Measurements from ENCODE around the gene PNPLA7.

GRCh38 chr9:137444106-137444790, 106.0 kb downstream of the PNPLA7 start:
- no peak for TF ChIP-seq ZNF274 (CRISPR knock-in tag; IDR thresholded peaks at IDR 0.05)
- TF ChIP-seq, protein P1, sequence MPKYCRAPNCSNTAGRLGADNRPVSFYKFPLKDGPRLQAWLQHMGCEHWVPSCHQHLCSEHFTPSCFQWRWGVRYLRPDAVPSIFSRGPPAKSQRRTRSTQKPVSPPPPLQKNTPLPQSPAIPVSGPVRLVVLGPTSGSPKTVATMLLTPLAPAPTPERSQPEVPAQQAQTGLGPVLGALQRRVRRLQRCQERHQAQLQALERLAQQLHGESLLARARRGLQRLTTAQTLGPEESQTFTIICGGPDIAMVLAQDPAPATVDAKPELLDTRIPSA (CRISPR knock-in tag; IDR thresholded peaks at IDR 0.05; ENCODE audit: borderline replicate concordance), result no peak
- no peak for TF ChIP-seq SALL2 (CRISPR knock-in tag; IDR thresholded peaks at IDR 0.05)
- TF ChIP-seq, protein P2, sequence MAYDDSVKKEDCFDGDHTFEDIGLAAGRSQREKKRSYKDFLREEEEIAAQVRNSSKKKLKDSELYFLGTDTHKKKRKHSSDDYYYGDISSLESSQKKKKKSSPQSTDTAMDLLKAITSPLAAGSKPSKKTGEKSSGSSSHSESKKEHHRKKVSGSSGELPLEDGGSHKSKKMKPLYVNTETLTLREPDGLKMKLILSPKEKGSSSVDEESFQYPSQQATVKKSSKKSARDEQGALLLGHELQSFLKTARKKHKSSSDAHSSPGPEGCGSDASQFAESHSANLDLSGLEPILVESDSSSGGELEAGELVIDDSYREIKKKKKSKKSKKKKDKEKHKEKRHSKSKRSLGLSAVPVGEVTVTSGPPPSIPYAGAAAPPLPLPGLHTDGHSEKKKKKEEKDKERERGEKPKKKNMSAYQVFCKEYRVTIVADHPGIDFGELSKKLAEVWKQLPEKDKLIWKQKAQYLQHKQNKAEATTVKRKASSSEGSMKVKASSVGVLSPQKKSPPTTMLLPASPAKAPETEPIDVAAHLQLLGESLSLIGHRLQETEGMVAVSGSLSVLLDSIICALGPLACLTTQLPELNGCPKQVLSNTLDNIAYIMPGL (CRISPR knock-in tag; IDR thresholded peaks at IDR 0.05; ENCODE audit: borderline replicate concordance in 1 of 2, low read depth in 1 of 2), result no peak
- no peak for TF ChIP-seq MXD3 (CRISPR knock-in tag; IDR thresholded peaks at IDR 0.05)

All from HepG2 (cell line).